Calu3 (cell line): Measurements from ENCODE around the gene SLCO4A1. TPM values are rescaled to one million over a fixed set of nuclear protein-coding genes. Genes with fewer than 3 reads are reported as not detected.

Experiments used
- BruUV-seq: library from RNA; stranded (reverse); fragments of 400-500 nt; replicated peaks from 2 replicates; lab custom pipeline; 2021; lab: Mats Ljungman, UMichigan
- CTCF ChIA-PET: fragments of 300-600 bp; sonication (Branson Sonifier 250); formaldehyde crosslinking; loops from one replicate; lab custom pipeline; 2022; ENCODE audit warnings: antibody characterized with exemption; lab: Charles Lee
- DNase-seq: peaks from one replicate; pipeline ENCODE4 v3.0.0; 2022
- H3K27ac Mint-ChIP-seq: one replicate; pipeline ENCODE4 v1.8.0; 2022; ENCODE audit warnings: mixed read lengths; ENCODE audit not compliant: unreplicated experiment
- H3K27me3 Mint-ChIP-seq: one replicate; pipeline ENCODE4 v1.8.0; 2022; ENCODE audit warnings: mixed read lengths; ENCODE audit not compliant: unreplicated experiment
- H3K36me3 Mint-ChIP-seq: one replicate; pipeline ENCODE4 v1.8.0; 2022; ENCODE audit warnings: mild to moderate bottlenecking, moderate library complexity, mixed read lengths; ENCODE audit not compliant: insufficient read depth, unreplicated experiment
- H3K4me1 Mint-ChIP-seq: one replicate; pipeline ENCODE4 v1.8.0; 2022; ENCODE audit warnings: mild to moderate bottlenecking, low read depth, mixed read lengths; ENCODE audit not compliant: unreplicated experiment
- H3K4me3 Mint-ChIP-seq: one replicate; pipeline ENCODE4 v1.8.0; 2022; ENCODE audit warnings: mild to moderate bottlenecking, low read depth, moderate library complexity, mixed read lengths; ENCODE audit not compliant: unreplicated experiment
- H3K9me3 Mint-ChIP-seq: one replicate; pipeline ENCODE4 v1.8.0; 2022; ENCODE audit warnings: low read depth, mixed read lengths; ENCODE audit not compliant: unreplicated experiment
- intact Hi-C: fragments of 100-400 bp; cut with micrococcal nuclease; formaldehyde crosslinking; loops from one replicate; pipeline ENCODE4 v1.10.0; 2022; ENCODE audit not compliant: unreplicated experiment
- total RNA-seq: library from RNA; stranded (reverse); gene quantifications from 2 replicates; pipeline ENCODE4 v1.2.3, GENCODE V29; 2022
- TF ChIP-seq, protein P1 (sequence below): fragments of 200-600 bp; IDR thresholded peaks from one replicate; pipeline ENCODE4 v1.8.0; 2022; ENCODE audit warnings: antibody characterized with exemption; ENCODE audit not compliant: unreplicated experiment

Gene SLCO4A1
- total RNA-seq, 1 experiment from 2014 or later, result 63.9 TPM

DNA sequence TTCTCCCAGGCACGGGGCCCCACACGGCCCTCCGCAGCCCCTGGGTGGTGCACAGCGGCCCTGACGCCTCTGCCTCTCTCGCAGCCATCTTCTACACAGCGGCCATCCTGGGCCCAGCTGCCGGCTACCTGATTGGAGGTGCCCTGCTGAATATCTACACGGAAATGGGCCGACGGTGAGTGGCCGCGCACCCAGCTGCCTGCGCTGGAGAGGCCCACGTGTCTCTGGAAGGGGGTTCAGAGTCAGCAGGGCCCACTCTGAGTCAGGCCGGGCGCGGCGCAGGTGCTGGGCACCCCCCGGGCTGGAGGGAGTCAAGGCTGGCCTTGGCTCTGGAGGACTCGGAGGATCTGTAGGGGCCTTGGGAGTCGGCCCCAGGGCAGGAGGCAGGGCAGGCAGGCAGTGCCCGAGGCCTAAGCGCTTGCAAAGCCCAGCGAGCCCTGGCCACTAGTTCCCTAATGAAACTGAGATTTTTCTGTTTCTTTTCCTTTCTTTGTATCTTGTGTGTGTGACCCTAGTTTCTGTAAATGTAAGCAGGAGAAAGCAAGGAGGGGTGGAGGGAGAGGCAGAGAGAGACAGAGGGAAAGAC lies 16.4 kb downstream of the SLCO4A1 start:
- H3K4me1 Mint-ChIP-seq, result peaks cover 2% of the 10 kb centered on the region
- peaks cover 20% of the 10 kb centered on the region for H3K36me3 Mint-ChIP-seq
- TF ChIP-seq, protein P1, sequence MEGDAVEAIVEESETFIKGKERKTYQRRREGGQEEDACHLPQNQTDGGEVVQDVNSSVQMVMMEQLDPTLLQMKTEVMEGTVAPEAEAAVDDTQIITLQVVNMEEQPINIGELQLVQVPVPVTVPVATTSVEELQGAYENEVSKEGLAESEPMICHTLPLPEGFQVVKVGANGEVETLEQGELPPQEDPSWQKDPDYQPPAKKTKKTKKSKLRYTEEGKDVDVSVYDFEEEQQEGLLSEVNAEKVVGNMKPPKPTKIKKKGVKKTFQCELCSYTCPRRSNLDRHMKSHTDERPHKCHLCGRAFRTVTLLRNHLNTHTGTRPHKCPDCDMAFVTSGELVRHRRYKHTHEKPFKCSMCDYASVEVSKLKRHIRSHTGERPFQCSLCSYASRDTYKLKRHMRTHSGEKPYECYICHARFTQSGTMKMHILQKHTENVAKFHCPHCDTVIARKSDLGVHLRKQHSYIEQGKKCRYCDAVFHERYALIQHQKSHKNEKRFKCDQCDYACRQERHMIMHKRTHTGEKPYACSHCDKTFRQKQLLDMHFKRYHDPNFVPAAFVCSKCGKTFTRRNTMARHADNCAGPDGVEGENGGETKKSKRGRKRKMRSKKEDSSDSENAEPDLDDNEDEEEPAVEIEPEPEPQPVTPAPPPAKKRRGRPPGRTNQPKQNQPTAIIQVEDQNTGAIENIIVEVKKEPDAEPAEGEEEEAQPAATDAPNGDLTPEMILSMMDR, result no peak
- DNase-seq, result no peak
- no peaks in the 10 kb centered on the region for H3K27me3 Mint-ChIP-seq
- H3K27ac Mint-ChIP-seq, result no peak overlapping the region
- H3K9me3 Mint-ChIP-seq, result no peaks in the 10 kb centered on the region
- no peak overlapping the region for H3K4me3 Mint-ChIP-seq
- no TSS peak for BruUV-seq
- intact Hi-C loops, result no loop called here
- CTCF ChIA-PET, result no interaction called here

DNA sequence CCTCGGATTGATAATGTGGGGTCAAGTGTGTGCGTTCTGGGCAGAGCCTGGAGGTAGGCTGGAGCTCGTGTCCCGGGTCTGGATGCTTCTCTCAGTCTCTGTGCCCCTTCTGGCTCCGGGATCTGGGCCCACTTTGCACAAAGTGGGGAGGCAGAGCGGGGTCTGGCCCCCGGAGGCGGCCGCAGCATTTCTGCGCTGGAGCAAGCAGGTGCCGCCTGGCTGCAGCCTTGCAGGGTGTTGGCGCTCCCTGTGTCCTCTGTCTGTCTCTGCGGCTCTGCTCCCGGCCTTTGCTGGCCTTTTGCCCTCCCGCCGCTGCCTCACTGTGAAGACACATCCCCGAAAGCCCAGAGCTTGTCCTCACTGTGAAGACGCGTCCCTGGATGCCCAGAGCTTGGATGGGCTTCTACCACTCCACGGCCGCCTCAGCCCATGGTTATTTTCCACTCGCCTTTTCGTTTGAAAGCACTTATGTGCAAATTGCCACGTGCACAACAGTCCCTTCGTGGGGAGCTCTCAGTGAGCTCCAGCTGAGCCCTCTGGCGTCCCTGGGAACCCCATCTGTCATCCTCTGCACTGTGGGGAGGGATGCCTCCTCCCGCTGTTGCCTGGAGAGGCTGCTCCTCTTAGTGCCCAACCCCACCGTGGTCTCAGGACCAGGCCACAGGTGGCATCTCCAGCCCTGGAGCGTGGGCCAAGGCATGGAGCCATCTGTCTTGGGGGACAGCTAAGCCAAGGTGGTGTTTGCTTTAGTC lies 17.4 kb downstream of the SLCO4A1 start:
- intact Hi-C loops, result no loop called here
- H3K27me3 Mint-ChIP-seq, result no peaks in the 10 kb centered on the region
- TF ChIP-seq, protein P1, result no peak
- DNase-seq, result no peak
- H3K27ac Mint-ChIP-seq, result no peak overlapping the region
- H3K4me3 Mint-ChIP-seq, result no peak overlapping the region
- no peaks in the 10 kb centered on the region for H3K9me3 Mint-ChIP-seq
- CTCF ChIA-PET, result interaction anchor here (1.5 kb wide), 1 partner anchor 33 kb away, joined by 3 read pairs; no protein-coding TSS in a partner anchor
- H3K4me1 Mint-ChIP-seq, result no peaks in the 10 kb centered on the region
- peaks cover 21% of the 10 kb centered on the region for H3K36me3 Mint-ChIP-seq
- BruUV-seq, result no TSS peak

DNA sequence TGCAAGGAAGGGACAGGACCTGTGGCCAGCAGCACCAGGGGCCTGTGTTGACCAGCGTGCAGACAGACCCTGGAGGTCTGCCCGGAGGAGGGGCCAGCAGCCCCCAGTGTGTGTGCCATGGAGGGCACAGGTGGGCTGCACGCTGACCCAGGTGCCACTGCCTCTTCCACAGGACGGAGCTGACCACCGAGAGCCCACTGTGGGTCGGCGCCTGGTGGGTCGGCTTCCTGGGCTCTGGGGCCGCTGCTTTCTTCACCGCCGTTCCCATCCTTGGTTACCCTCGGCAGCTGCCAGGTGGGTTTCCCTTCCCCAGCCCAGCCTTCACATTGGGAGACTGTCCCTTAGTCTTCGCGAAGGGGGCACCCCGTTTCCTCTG lies 17.9 kb downstream of the SLCO4A1 start:
- CTCF ChIA-PET, result interaction anchor here (1.5 kb wide), 1 partner anchor 34 kb away, joined by 3 read pairs; no protein-coding TSS in a partner anchor
- intact Hi-C loops, result no loop called here
- no peak for DNase-seq
- Mint-ChIP-seq H3K27me3 (no peaks in the 10 kb centered on the region), H3K4me1 (no peaks in the 10 kb centered on the region), H3K4me3 (no peak overlapping the region), H3K27ac (no peak overlapping the region), H3K36me3 (peaks cover 27% of the 10 kb centered on the region), H3K9me3 (no peaks in the 10 kb centered on the region)
- BruUV-seq, result no TSS peak
- TF ChIP-seq, protein P1, result no peak

DNA sequence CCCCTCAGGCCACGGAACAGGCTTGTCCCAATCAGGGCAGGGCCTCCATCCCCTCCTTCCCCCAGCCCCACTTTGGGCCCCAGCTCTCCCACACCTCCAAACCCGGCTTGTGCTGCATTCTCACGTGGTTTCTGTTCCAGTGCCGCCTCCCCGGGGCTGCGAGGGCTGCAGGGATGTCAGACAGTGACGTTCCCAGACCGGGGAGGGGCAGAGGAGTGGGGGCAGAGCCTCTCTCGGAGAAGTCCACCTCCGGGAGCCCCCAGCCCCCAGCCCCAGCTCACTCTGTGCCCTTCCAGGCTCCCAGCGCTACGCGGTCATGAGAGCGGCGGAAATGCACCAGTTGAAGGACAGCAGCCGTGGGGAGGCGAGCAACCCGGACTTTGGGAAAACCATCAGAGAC lies 18.5 kb downstream of the SLCO4A1 start:
- Mint-ChIP-seq H3K9me3 (no peaks in the 10 kb centered on the region), H3K36me3 (peaks cover 32% of the 10 kb centered on the region), H3K27me3 (no peaks in the 10 kb centered on the region), H3K27ac (no peak overlapping the region), H3K4me3 (no peak overlapping the region), H3K4me1 (no peaks in the 10 kb centered on the region)
- no TSS peak for BruUV-seq
- intact Hi-C loops, result no loop called here
- CTCF ChIA-PET, result interaction anchor here (1.5 kb wide), 1 partner anchor 34 kb away, joined by 3 read pairs; no protein-coding TSS in a partner anchor
- DNase-seq, result no peak
- TF ChIP-seq, protein P1, result no peak
